ENCODE measurements around the gene CUBN.

DNA sequence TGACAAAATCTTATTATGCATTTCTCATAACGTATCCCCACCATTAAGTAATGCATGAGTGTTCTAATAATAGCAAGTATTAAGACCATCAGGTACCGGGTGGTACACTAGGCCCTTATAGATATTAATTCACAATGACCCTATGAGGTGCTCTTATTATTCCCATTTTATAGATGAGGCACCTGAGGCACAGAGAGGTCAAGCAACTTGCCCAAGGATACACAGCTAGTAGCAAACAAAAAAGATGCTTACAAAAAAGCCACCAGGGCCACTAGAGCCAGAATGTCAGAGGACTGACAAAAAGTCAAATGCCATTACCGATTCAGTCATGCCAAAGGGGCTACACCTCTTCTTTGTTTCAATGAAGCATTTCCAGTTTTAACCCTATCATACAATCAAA lies 318.3 kb downstream of the CUBN start:
- TF ChIP-seq EZH2phosphoT487 (IDR thresholded peaks at IDR 0.05; ENCODE audit: borderline replicate concordance, low read length) (no peak), EZH2 (IDR thresholded peaks at IDR 0.05; ENCODE audit: low read length, unreplicated experiment) (no peak)
- TF ChIP-seq, protein P1, sequence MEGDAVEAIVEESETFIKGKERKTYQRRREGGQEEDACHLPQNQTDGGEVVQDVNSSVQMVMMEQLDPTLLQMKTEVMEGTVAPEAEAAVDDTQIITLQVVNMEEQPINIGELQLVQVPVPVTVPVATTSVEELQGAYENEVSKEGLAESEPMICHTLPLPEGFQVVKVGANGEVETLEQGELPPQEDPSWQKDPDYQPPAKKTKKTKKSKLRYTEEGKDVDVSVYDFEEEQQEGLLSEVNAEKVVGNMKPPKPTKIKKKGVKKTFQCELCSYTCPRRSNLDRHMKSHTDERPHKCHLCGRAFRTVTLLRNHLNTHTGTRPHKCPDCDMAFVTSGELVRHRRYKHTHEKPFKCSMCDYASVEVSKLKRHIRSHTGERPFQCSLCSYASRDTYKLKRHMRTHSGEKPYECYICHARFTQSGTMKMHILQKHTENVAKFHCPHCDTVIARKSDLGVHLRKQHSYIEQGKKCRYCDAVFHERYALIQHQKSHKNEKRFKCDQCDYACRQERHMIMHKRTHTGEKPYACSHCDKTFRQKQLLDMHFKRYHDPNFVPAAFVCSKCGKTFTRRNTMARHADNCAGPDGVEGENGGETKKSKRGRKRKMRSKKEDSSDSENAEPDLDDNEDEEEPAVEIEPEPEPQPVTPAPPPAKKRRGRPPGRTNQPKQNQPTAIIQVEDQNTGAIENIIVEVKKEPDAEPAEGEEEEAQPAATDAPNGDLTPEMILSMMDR (conservative IDR thresholded peaks at IDR 0.05; ENCODE audit: low read depth, low read length), result no peak
